GM23248 (cell line): ENCODE results near the gene CORO7.

Source experiments
- EZH2 ChIP-seq: fragments of 200-600 bp; sonication (generic); IDR thresholded peaks from 2 replicates; pipeline ENCODE4 v1.6.1; 2018; ENCODE audit warnings: antibody characterized with exemption, mild to moderate bottlenecking; ENCODE audit not compliant: insufficient read depth, poor library complexity, severe bottlenecking
- EZH2phosphoT487 ChIP-seq: fragments of 200-600 bp; sonication (generic); IDR thresholded peaks from 2 replicates; pipeline ENCODE4 v1.6.1; 2018; ENCODE audit warnings: antibody characterized with exemption, moderate library complexity, mild to moderate bottlenecking, low read depth; ENCODE audit not compliant: insufficient read depth

- TF ChIP-seq EZH2phosphoT487 (no peak), EZH2 (no peak)
These were observed 35.1 kb downstream of the CORO7 start for GRCh38 chr16:4381072-4381934.
